ENCODE measurements around the gene BCL2L15. TPM values are rescaled to one million over a fixed set of nuclear protein-coding genes. Genes with fewer than 3 reads are reported as not detected.

Gene BCL2L15
- 1 to 10 TPM; 1.5 to 7.1 (median 2.2) TPM for total RNA-seq
- polyA plus RNA-seq, result under 1 TPM; 0.64 to 0.83 (median 0.67) TPM
- long read RNA-seq, donor 1, result 0 reads
- long read RNA-seq, donor 2, result 0 reads

GRCh38 chr1:113887402-113888175 is at the start of gene BCL2L15:
TSS of gene BCL2L15 (minus strand) at chr1:113887581. CDS start at chr1:113887375, 206 bp downstream.
- Histone ChIP-seq H3K36me3 (no peaks in the 10 kb centered on the region), H3K27me3 (replicated peaks in 1 of 7) (no peaks in the 10 kb centered on the region), H3K4me3 (peak within 1 kb of the TSS in 1 of 8 donors; percentile 6), H3K9me3 (no peaks in the 10 kb centered on the region), H3K27ac (peak within 1 kb of the TSS in 5 of 8 donors; percentile 7 to 56 (median 42)), H3K4me1 (peaks cover 0 to 27% (median 2%) of the 10 kb centered on the region in 6 donors)
- no peak for DNase-seq
- 52 to 74% (median 69%) methylated on average over 6 of the region's 6 CpGs for WGBS, 5 donors
- TF ChIP-seq POLR2A (IDR thresholded peaks at IDR 0.05), result no peak
- intact Hi-C loops (cut with DNase I; ENCODE audit: low total_unique reads), result no loop called here

- H3K27ac ChIP-seq, result peak overlapping the region in 4 of 8 donors; percentile 11 to 73 (median 54)
- TF ChIP-seq POLR2A (IDR thresholded peaks at IDR 0.05), result no peak
- TF ChIP-seq POLR2AphosphoS5 (IDR thresholded peaks at IDR 0.05), result no peak
- no peak for TF ChIP-seq CTCF (IDR thresholded peaks at IDR 0.05 in 8 of 11, conservative IDR thresholded peaks at IDR 0.05 in 3 of 11)
- WGBS, 5 donors, result 54 to 70% (median 65%) methylated on average over 1 of the region's 1 CpG
- peaks cover 32 to 100% (median 91%) of the 10 kb centered on the region in 6 donors for H3K4me1 ChIP-seq
- H3K36me3 ChIP-seq, result peaks cover 0 to 20% (median 18%) of the 10 kb centered on the region in 6 donors
- peaks cover 0 to 3% (median 0%) of the 10 kb centered on the region in 8 donors for H3K9me3 ChIP-seq
- DNase-seq, result no peak
- H3K4me3 ChIP-seq, result no peak overlapping the region
- intact Hi-C loops (cut with DNase I; ENCODE audit: low total_unique reads), result no loop called here
- no peaks in the 10 kb centered on the region for H3K27me3 ChIP-seq (replicated peaks in 1 of 7)
Measured at GRCh38 chr1:113937146-113937545, 49.8 kb upstream of the BCL2L15 start.

- Histone ChIP-seq H3K36me3 (peaks cover 0 to 8% (median 8%) of the 10 kb centered on the region in 6 donors), H3K4me3 (no peak overlapping the region), H3K4me1 (peaks cover 42 to 100% (median 97%) of the 10 kb centered on the region in 6 donors), H3K27me3 (replicated peaks in 1 of 7) (no peaks in the 10 kb centered on the region), H3K9me3 (peaks cover 0 to 3% (median 0%) of the 10 kb centered on the region in 8 donors), H3K27ac (peak overlapping the region in 4 of 8 donors; percentile 3 to 99 (median 44))
- no peak for DNase-seq
- TF ChIP-seq CTCF (IDR thresholded peaks at IDR 0.05 in 8 of 11, conservative IDR thresholded peaks at IDR 0.05 in 3 of 11), result no peak
- TF ChIP-seq POLR2A (IDR thresholded peaks at IDR 0.05), result no peak
- TF ChIP-seq POLR2AphosphoS5 (IDR thresholded peaks at IDR 0.05), result no peak
- intact Hi-C loops (cut with DNase I; ENCODE audit: low total_unique reads), result no loop called here
- WGBS, 5 donors, result 54 to 79% (median 72%) methylated on average over 1 of the region's 1 CpG
Measured at GRCh38 chr1:113935970-113936369, 48.6 kb upstream of the BCL2L15 start.

GRCh38 chr1:113935176-113935575 is 47.8 kb upstream of the BCL2L15 start:
- DNase-seq, result no peak
- 88 to 100% (median 98%) methylated on average over 1 of the region's 1 CpG for WGBS, 5 donors
- no peak overlapping the region for H3K4me3 ChIP-seq
- peaks cover 0 to under 1% (median 0%) of the 10 kb centered on the region in 6 donors for H3K36me3 ChIP-seq
- no peaks in the 10 kb centered on the region for H3K27me3 ChIP-seq (replicated peaks in 1 of 7)
- intact Hi-C loops (cut with DNase I; ENCODE audit: low total_unique reads), result no loop called here
- H3K27ac ChIP-seq, result peak overlapping the region in 4 of 8 donors; percentile 3 to 99 (median 44)
- TF ChIP-seq POLR2A (IDR thresholded peaks at IDR 0.05), result no peak
- no peak for TF ChIP-seq CTCF (IDR thresholded peaks at IDR 0.05 in 8 of 11, conservative IDR thresholded peaks at IDR 0.05 in 3 of 11)
- no peak for TF ChIP-seq POLR2AphosphoS5 (IDR thresholded peaks at IDR 0.05)
- H3K9me3 ChIP-seq, result peaks cover 0 to 3% (median 0%) of the 10 kb centered on the region in 8 donors
- H3K4me1 ChIP-seq, result peaks cover 46 to 100% (median 97%) of the 10 kb centered on the region in 6 donors
